Measurements from ENCODE around the gene KCNC4.

Gene KCNC4

GRCh38 chr1:110187139-110187890, 22.8 kb upstream of the KCNC4 start:
- TF ChIP-seq CTCF (IDR thresholded peaks at IDR 0.05; ENCODE audit: low read depth, low read length, missing control alignments), result no peak
- DNase-seq (ENCODE audit: low read depth), result no peak
- no peak overlapping the region for H3K4me3 ChIP-seq (ENCODE audit: low read depth, low read length)

GRCh38 chr1:110188035-110188618, 22.0 kb upstream of the KCNC4 start:
- H3K4me3 ChIP-seq (ENCODE audit: low read depth, low read length), result no peak overlapping the region
- DNase-seq (ENCODE audit: low read depth), result no peak
- no peak for TF ChIP-seq CTCF (IDR thresholded peaks at IDR 0.05; ENCODE audit: low read depth, low read length, missing control alignments)

GRCh38 chr1:110189181-110189580, 20.9 kb upstream of the KCNC4 start:
- no peak overlapping the region for H3K4me3 ChIP-seq (ENCODE audit: low read depth, low read length)
- no peak for TF ChIP-seq CTCF (IDR thresholded peaks at IDR 0.05; ENCODE audit: low read depth, low read length, missing control alignments)
- DNase-seq (ENCODE audit: low read depth), result no peak

- DNase-seq (ENCODE audit: low read depth), result no peak
- TF ChIP-seq CTCF (IDR thresholded peaks at IDR 0.05; ENCODE audit: low read depth, low read length, missing control alignments), result no peak
- no peak overlapping the region for H3K4me3 ChIP-seq (ENCODE audit: low read depth, low read length)
Measured at GRCh38 chr1:110190282-110190929, 19.7 kb upstream of the KCNC4 start.

GRCh38 chr1:110192541-110192940, 17.6 kb upstream of the KCNC4 start:
- no peak overlapping the region for H3K4me3 ChIP-seq (ENCODE audit: low read depth, low read length)
- DNase-seq (ENCODE audit: low read depth), result no peak
- TF ChIP-seq CTCF (IDR thresholded peaks at IDR 0.05; ENCODE audit: low read depth, low read length, missing control alignments), result no peak

DNA sequence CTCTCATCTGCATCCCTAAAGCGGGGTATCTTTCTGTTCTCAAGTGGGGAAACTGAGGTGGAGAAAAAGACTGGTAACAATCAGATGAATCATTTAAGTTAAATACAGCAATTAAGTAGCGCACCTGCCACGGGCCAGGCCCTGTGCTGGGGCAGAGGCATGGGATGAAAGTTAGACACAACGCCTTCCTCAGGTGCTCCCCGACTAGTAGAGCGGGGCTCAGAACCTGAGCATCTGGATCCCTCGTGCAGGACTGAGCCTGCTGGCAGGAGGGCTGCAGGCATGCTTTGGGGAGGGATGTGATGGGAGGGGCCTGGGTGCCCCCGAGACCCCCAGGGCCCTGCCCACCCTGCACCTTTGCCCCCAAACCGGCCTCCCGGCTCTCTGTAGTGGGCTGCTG, 14.9 kb upstream of the KCNC4 start:
- TF ChIP-seq CTCF (IDR thresholded peaks at IDR 0.05; ENCODE audit: low read depth, low read length, missing control alignments), result no peak
- DNase-seq (ENCODE audit: low read depth), result no peak
- no peak overlapping the region for H3K4me3 ChIP-seq (ENCODE audit: low read depth, low read length)
